Stimulated activated naive B cell treated with anti-CD40 and anti-IgM and Interleukin-4, amounts not matched to agents 10 μg/mL and 1 μg/mL and 100 μg/mL, for 72 hours (primary cell): ENCODE measurements around the gene PPP2R2B.

Source experiments
- ATAC-seq, 2 donors: fragments of 150-1000 bp; cut with Tn5 transposase; replicated peaks; 2 replicates each; pipeline ENCODE4 v1.10.0; 2021; ENCODE audit warnings: moderate library complexity in 1 of 2
- DNase-seq: peaks from one replicate; pipeline ENCODE4 v3.0.0; 2021
- H3K27ac Mint-ChIP-seq: one replicate; pipeline ENCODE4 v1.8.0; 2022; ENCODE audit warnings: mild to moderate bottlenecking, mixed read lengths
- H3K27me3 Mint-ChIP-seq, 2 donors: one replicate each; pipeline ENCODE4 v1.8.0; 2022; ENCODE audit warnings: mixed read lengths in 2 of 2
- H3K36me3 Mint-ChIP-seq, 2 donors: one replicate each; pipeline ENCODE4 v1.8.0; 2022; ENCODE audit warnings: mixed read lengths in 2 of 2, mild to moderate bottlenecking in 1 of 2
- H3K4me1 Mint-ChIP-seq, 2 donors: one replicate each; pipeline ENCODE4 v1.8.0; 2022; ENCODE audit warnings: mixed read lengths in 2 of 2, mild to moderate bottlenecking in 1 of 2
- H3K4me3 Mint-ChIP-seq, 2 donors: one replicate each; pipeline ENCODE4 v1.8.0; 2022; ENCODE audit warnings: mild to moderate bottlenecking in 2 of 2, mixed read lengths in 2 of 2, moderate library complexity in 1 of 2
- H3K9me3 Mint-ChIP-seq, 2 donors: one replicate each; pipeline ENCODE4 v1.8.0; 2022; ENCODE audit warnings: mixed read lengths in 2 of 2, mild to moderate bottlenecking in 1 of 2

PPP2R2B gene

GRCh38 chr5:146652547-146652946, 226.0 kb downstream of the PPP2R2B start:
- no peak overlapping the region for H3K4me3 Mint-ChIP-seq
- no peak for ATAC-seq
- H3K9me3 Mint-ChIP-seq, result no peaks in the 10 kb centered on the region
- H3K36me3 Mint-ChIP-seq, result no peaks in the 10 kb centered on the region
- DNase-seq, result no peak
- H3K4me1 Mint-ChIP-seq, result no peaks in the 10 kb centered on the region
- H3K27me3 Mint-ChIP-seq, result no peaks in the 10 kb centered on the region
- H3K27ac Mint-ChIP-seq, result no peak overlapping the region

GRCh38 chr5:146647656-146648199, 230.8 kb downstream of the PPP2R2B start:
- Mint-ChIP-seq H3K4me3 (no peak overlapping the region), H3K27ac (no peak overlapping the region), H3K4me1 (no peaks in the 10 kb centered on the region), H3K9me3 (no peaks in the 10 kb centered on the region), H3K36me3 (no peaks in the 10 kb centered on the region), H3K27me3 (no peaks in the 10 kb centered on the region)
- ATAC-seq (no peak), DNase-seq (no peak)

GRCh38 chr5:146646441-146646840, 232.1 kb downstream of the PPP2R2B start:
- no peaks in the 10 kb centered on the region for H3K4me1 Mint-ChIP-seq
- no peak overlapping the region for H3K4me3 Mint-ChIP-seq
- peaks cover 0 to 5% of the 10 kb centered on the region in 2 donors for H3K27me3 Mint-ChIP-seq
- ATAC-seq, result no peak
- no peak for DNase-seq
- no peak overlapping the region for H3K27ac Mint-ChIP-seq
- H3K9me3 Mint-ChIP-seq, result no peaks in the 10 kb centered on the region
- H3K36me3 Mint-ChIP-seq, result no peaks in the 10 kb centered on the region

GRCh38 chr5:146645342-146645741, 233.2 kb downstream of the PPP2R2B start:
- ATAC-seq, result no peak
- no peaks in the 10 kb centered on the region for H3K36me3 Mint-ChIP-seq
- H3K4me1 Mint-ChIP-seq, result no peaks in the 10 kb centered on the region
- no peak overlapping the region for H3K27ac Mint-ChIP-seq
- DNase-seq, result no peak
- H3K4me3 Mint-ChIP-seq, result no peak overlapping the region
- peaks cover 0 to 5% of the 10 kb centered on the region in 2 donors for H3K27me3 Mint-ChIP-seq
- H3K9me3 Mint-ChIP-seq, result no peaks in the 10 kb centered on the region

- no peaks in the 10 kb centered on the region for H3K9me3 Mint-ChIP-seq
- H3K4me3 Mint-ChIP-seq, result no peak overlapping the region
- ATAC-seq, result no peak
- H3K4me1 Mint-ChIP-seq, result no peaks in the 10 kb centered on the region
- H3K27ac Mint-ChIP-seq, result no peak overlapping the region
- H3K36me3 Mint-ChIP-seq, result no peaks in the 10 kb centered on the region
- no peak for DNase-seq
- H3K27me3 Mint-ChIP-seq, result peaks cover 0 to 5% of the 10 kb centered on the region in 2 donors
Measured at GRCh38 chr5:146644831-146645230, 233.7 kb downstream of the PPP2R2B start.

- Mint-ChIP-seq H3K4me1 (no peaks in the 10 kb centered on the region), H3K4me3 (no peak overlapping the region), H3K9me3 (no peaks in the 10 kb centered on the region), H3K27ac (no peak overlapping the region), H3K27me3 (peaks cover 0 to 5% of the 10 kb centered on the region in 2 donors), H3K36me3 (no peaks in the 10 kb centered on the region)
- ATAC-seq (no peak), DNase-seq (no peak)
Measured at GRCh38 chr5:146643776-146644175, 234.8 kb downstream of the PPP2R2B start.

- Mint-ChIP-seq H3K27me3 (peaks cover 0 to 5% of the 10 kb centered on the region in 2 donors), H3K36me3 (no peaks in the 10 kb centered on the region), H3K4me1 (no peaks in the 10 kb centered on the region), H3K27ac (no peak overlapping the region), H3K9me3 (no peaks in the 10 kb centered on the region), H3K4me3 (no peak overlapping the region)
- DNase-seq (no peak), ATAC-seq (no peak)
Measured at GRCh38 chr5:146642410-146642809, 236.1 kb downstream of the PPP2R2B start.

- DNase-seq (no peak), ATAC-seq (no peak)
- Mint-ChIP-seq H3K27ac (no peak overlapping the region), H3K4me1 (no peaks in the 10 kb centered on the region), H3K4me3 (no peak overlapping the region), H3K27me3 (peaks cover 0 to 5% of the 10 kb centered on the region in 2 donors), H3K9me3 (no peaks in the 10 kb centered on the region), H3K36me3 (no peaks in the 10 kb centered on the region)
Measured at GRCh38 chr5:146641941-146642340, 236.6 kb downstream of the PPP2R2B start.

GRCh38 chr5:146640285-146640896, 238.2 kb downstream of the PPP2R2B start:
- H3K36me3 Mint-ChIP-seq, result no peaks in the 10 kb centered on the region
- H3K27me3 Mint-ChIP-seq, result peaks cover 0 to 5% of the 10 kb centered on the region in 2 donors
- no peaks in the 10 kb centered on the region for H3K9me3 Mint-ChIP-seq
- ATAC-seq (no peak), DNase-seq (no peak)
- no peak overlapping the region for H3K4me3 Mint-ChIP-seq
- H3K27ac Mint-ChIP-seq, result no peak overlapping the region
- H3K4me1 Mint-ChIP-seq, result no peaks in the 10 kb centered on the region

GRCh38 chr5:146635443-146635842, 243.1 kb downstream of the PPP2R2B start:
- Mint-ChIP-seq H3K4me1 (no peaks in the 10 kb centered on the region), H3K36me3 (no peaks in the 10 kb centered on the region), H3K9me3 (peaks cover 0 to 1% of the 10 kb centered on the region in 2 donors), H3K27ac (no peak overlapping the region), H3K27me3 (no peaks in the 10 kb centered on the region), H3K4me3 (no peak overlapping the region)
- ATAC-seq (no peak), DNase-seq (no peak)

- no peaks in the 10 kb centered on the region for H3K4me1 Mint-ChIP-seq
- ATAC-seq (no peak), DNase-seq (no peak)
- H3K27ac Mint-ChIP-seq, result no peak overlapping the region
- peaks cover 0 to 1% of the 10 kb centered on the region in 2 donors for H3K9me3 Mint-ChIP-seq
- H3K36me3 Mint-ChIP-seq, result no peaks in the 10 kb centered on the region
- peaks cover 6 to 7% of the 10 kb centered on the region in 2 donors for H3K27me3 Mint-ChIP-seq
- no peak overlapping the region for H3K4me3 Mint-ChIP-seq
Measured at GRCh38 chr5:146633323-146633764, 245.2 kb downstream of the PPP2R2B start.

- Mint-ChIP-seq H3K27ac (no peak overlapping the region), H3K4me1 (no peaks in the 10 kb centered on the region), H3K4me3 (no peak overlapping the region), H3K27me3 (peaks cover 6 to 7% of the 10 kb centered on the region in 2 donors), H3K9me3 (peaks cover 0 to 1% of the 10 kb centered on the region in 2 donors), H3K36me3 (no peaks in the 10 kb centered on the region)
- ATAC-seq (no peak), DNase-seq (no peak)
Measured at GRCh38 chr5:146632620-146633322, 245.8 kb downstream of the PPP2R2B start.

- H3K4me3 Mint-ChIP-seq, result no peak overlapping the region
- H3K27me3 Mint-ChIP-seq, result peaks cover 6 to 7% of the 10 kb centered on the region in 2 donors
- no peaks in the 10 kb centered on the region for H3K4me1 Mint-ChIP-seq
- ATAC-seq, result no peak
- H3K27ac Mint-ChIP-seq, result no peak overlapping the region
- no peaks in the 10 kb centered on the region for H3K36me3 Mint-ChIP-seq
- peaks cover 0 to 4% of the 10 kb centered on the region in 2 donors for H3K9me3 Mint-ChIP-seq
- DNase-seq, result no peak
Measured at GRCh38 chr5:146630472-146630871, 248.1 kb downstream of the PPP2R2B start.

- no peak for DNase-seq
Measured at GRCh38 chr5:146628950-146629349, 249.6 kb downstream of the PPP2R2B start.

GRCh38 chr5:146626936-146627335, 251.6 kb downstream of the PPP2R2B start:
- Mint-ChIP-seq H3K27me3 (peaks cover 6 to 7% of the 10 kb centered on the region in 2 donors), H3K4me1 (no peaks in the 10 kb centered on the region), H3K9me3 (peaks cover 0 to 3% of the 10 kb centered on the region in 2 donors), H3K4me3 (no peak overlapping the region), H3K27ac (no peak overlapping the region), H3K36me3 (no peaks in the 10 kb centered on the region)
- ATAC-seq (no peak), DNase-seq (no peak)

More at GRCh38 chr5:146628950-146629349, 249.6 kb downstream of the PPP2R2B start:
- Mint-ChIP-seq H3K27ac (no peak overlapping the region), H3K27me3 (peaks cover 6 to 7% of the 10 kb centered on the region in 2 donors), H3K36me3 (no peaks in the 10 kb centered on the region), H3K4me1 (no peaks in the 10 kb centered on the region), H3K4me3 (no peak overlapping the region), H3K9me3 (peaks cover 0 to 5% of the 10 kb centered on the region in 2 donors)
- no peak for ATAC-seq
